Right atrium auricular region (tissue), 2 donors: ENCODE results near the gene APOA4. TPM values are rescaled to one million over a fixed set of nuclear protein-coding genes. Genes with fewer than 3 reads are reported as not detected.

ENCODE experiments used
- DNase-seq: peaks from one replicate; pipeline ENCODE4 v3.0.0-alpha.2; 2019; ENCODE audit warnings: low spot score
- H3K27ac ChIP-seq, 2 donors: fragments of 200-600 bp; sonication (generic); 1 replicate in 1 of 2; 2 replicates in 1 of 2; pipeline ENCODE4 v1.5.1; 2016 to 2019
- H3K27me3 ChIP-seq, 2 donors: fragments of 200-600 bp; sonication (generic); one replicate each; pipeline versions ENCODE4 v1.5.1 to v1.6.0; 2017 to 2019
- H3K36me3 ChIP-seq: fragments of 200-600 bp; sonication (generic); one replicate; pipeline ENCODE4 v1.5.1; 2016
- H3K4me1 ChIP-seq, 2 donors: fragments of 200-600 bp; sonication (generic); one replicate each; pipeline versions ENCODE4 v1.5.1 to v1.6.0; 2017 to 2019
- H3K4me3 ChIP-seq, 2 donors: fragments of 200-600 bp; sonication (generic); 1 replicate in 1 of 2; 2 replicates in 1 of 2; pipeline ENCODE4 v1.5.1; 2017 to 2019; ENCODE audit warnings: mild to moderate bottlenecking in 1 of 2, moderate library complexity in 1 of 2
- H3K9me3 ChIP-seq, 2 donors: fragments of 200-600 bp; sonication (generic); one replicate each; pipeline ENCODE4 v1.5.1; 2019
- total RNA-seq, 2 donors: library from RNA; depleted of rRNA; stranded (reverse); fragments of >200 nt; gene quantifications; one replicate each; pipeline ENCODE4 v1.1.0, GENCODE V29; 2016
- TF ChIP-seq, protein P1 (sequence below), 2 donors: fragments of 200-600 bp; sonication (generic); IDR thresholded peaks; one replicate each; pipeline ENCODE4 v1.5.1; 2019; ENCODE audit warnings: antibody characterized with exemption in 2 of 2

The APOA4 gene
- total RNA-seq, 2 donors from 2014 or later = not detected

- Histone ChIP-seq H3K9me3 (no peaks in the 10 kb centered on the region), H3K4me3 (peak overlapping the region; percentile 64 to 94), H3K27me3 (no peaks in the 10 kb centered on the region), H3K27ac (peak overlapping the region; percentile 90 to 97), H3K36me3 (peaks cover 9% of the 10 kb centered on the region), H3K4me1 (peaks cover 0 to 27% of the 10 kb centered on the region in 2 donors)
- TF ChIP-seq, protein P1, sequence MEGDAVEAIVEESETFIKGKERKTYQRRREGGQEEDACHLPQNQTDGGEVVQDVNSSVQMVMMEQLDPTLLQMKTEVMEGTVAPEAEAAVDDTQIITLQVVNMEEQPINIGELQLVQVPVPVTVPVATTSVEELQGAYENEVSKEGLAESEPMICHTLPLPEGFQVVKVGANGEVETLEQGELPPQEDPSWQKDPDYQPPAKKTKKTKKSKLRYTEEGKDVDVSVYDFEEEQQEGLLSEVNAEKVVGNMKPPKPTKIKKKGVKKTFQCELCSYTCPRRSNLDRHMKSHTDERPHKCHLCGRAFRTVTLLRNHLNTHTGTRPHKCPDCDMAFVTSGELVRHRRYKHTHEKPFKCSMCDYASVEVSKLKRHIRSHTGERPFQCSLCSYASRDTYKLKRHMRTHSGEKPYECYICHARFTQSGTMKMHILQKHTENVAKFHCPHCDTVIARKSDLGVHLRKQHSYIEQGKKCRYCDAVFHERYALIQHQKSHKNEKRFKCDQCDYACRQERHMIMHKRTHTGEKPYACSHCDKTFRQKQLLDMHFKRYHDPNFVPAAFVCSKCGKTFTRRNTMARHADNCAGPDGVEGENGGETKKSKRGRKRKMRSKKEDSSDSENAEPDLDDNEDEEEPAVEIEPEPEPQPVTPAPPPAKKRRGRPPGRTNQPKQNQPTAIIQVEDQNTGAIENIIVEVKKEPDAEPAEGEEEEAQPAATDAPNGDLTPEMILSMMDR (IDR thresholded peaks at IDR 0.05) = no peak
- no peak for DNase-seq
These were observed 51.2 kb downstream of the APOA4 start for GRCh38 chr11:116771935-116772334.

Other genes with a start within 250 kb of the APOA4 start
- 1 to 10 TPM; 6.6 to 9.6 TPM for gene BUD13, start 50.3 kb downstream of the APOA4 start, total RNA-seq
- 10 to 100 TPM; 16.8 to 20.6 TPM for gene ZPR1, start 35.3 kb downstream of the APOA4 start, total RNA-seq
- not detected for gene APOA5, start 31.4 kb downstream of the APOA4 start, total RNA-seq
- not detected for gene APOC3, start 6.6 kb upstream of the APOA4 start, total RNA-seq
- gene APOA1, start 14.3 kb upstream of the APOA4 start, total RNA-seq = 1 to 10 TPM; 4.5 to 9.5 TPM